T follicular helper cell (primary cell): Measurements from ENCODE around the gene THEM4.

Experiments
- DNase-seq: peaks from one replicate; pipeline ENCODE4 v3.0.0-alpha.2; 2020; ENCODE audit warnings: low read depth
- total RNA-seq, 2 experiments: gene quantifications; one replicate each; lab custom pipeline; 2026; lab: John Stamatoyannopoulos, UW

Gene THEM4
- total RNA-seq: 49.9 to 145 reads per million in 2 experiments

DNA sequence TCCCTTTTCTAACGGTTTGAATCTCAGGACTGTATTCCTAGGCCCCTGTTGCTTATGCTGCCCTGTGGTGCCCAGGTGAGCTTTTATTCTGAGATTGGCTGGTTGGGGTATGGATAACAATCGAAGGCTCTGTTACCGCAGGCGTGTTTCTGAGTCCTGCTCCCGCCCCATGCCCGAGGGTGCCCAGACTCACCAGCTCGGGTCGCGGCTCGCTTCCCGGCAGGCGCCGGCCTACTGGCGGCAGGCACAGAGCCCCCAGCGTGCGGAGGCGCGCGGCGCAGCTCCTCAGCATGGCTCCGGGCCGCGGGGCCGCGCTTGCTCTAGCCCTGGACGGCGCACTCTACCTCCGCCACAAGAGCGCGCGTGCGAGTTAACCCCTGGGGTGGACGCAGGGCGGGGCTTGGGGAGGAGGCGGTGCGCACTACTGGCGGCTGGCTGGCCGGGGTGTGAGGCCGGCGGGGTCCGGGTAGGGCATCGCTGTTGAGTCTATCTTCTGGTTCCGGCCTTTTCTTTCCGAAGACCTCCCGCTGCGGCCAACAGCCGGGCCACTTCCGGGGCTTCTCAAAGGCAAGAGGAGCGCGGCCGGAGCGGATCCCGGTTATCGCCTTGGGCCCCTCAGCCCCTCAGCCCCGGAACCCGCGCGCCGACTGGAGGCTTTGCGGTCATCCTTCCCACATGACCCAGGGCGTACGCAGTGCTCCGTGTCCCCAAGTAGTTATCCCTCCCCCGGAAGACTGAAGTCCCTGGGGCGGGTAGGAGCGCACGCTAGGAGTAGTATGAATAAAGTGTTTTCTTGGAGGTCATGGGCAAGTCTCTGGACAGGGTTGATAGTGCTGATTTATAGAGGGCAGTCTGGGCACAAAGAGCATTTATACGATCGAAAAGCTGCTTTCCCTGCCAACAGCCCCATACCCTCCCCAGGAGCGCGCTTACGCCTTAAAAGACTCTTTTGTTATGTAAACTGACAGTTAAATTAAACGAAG is at the start of gene THEM4:
TSS of gene THEM4 (minus strand) at position 345 of the 983 bp plus-strand sequence. CDS start at position 292, 53 bp downstream.
- peak; percentile 75 for DNase-seq

DNA sequence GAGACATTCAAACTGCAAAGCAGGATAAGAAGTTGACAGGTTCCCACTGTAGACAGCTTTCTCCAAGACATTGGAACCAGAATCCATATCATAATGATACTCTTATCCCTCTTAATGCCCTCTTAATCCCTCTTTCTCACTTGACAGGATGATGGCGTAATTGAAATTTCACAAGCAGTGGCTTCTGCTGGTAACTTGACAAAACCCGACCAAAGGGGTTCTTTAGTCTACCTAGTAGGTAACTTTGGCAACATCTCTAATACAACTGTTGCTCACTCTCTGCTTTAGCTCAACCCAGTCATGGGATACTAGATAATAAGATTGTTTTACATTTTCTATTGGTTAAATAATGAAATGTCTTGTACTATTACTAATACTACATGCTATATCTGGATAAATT is 49.6 kb upstream of the THEM4 start:
- no peak for DNase-seq

DNA sequence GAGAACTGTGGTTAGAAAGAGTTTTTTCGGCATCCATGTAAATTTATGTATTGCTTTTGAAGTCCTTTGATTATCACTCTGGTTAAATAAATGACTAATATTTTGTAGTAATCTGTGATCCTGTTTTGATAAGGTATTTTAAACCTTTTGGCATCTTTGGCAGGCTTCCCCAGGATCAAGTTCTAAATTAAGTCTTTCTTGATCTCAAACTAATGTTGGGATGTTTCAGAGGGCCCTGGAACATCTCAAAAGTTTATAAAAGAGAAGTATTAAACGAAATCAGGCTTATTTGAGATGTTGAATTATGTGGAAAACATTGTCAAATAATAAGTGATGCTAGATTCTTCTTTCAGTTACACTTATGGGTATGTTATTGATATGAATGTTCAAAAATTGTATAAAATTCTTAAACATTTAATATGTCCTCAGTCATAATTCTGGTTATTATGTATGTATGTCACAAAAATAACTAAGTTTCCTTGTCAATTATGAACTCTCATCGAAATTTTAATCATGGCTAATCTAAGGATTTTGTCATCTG is 47.7 kb upstream of the THEM4 start:
- no peak for DNase-seq

DNA sequence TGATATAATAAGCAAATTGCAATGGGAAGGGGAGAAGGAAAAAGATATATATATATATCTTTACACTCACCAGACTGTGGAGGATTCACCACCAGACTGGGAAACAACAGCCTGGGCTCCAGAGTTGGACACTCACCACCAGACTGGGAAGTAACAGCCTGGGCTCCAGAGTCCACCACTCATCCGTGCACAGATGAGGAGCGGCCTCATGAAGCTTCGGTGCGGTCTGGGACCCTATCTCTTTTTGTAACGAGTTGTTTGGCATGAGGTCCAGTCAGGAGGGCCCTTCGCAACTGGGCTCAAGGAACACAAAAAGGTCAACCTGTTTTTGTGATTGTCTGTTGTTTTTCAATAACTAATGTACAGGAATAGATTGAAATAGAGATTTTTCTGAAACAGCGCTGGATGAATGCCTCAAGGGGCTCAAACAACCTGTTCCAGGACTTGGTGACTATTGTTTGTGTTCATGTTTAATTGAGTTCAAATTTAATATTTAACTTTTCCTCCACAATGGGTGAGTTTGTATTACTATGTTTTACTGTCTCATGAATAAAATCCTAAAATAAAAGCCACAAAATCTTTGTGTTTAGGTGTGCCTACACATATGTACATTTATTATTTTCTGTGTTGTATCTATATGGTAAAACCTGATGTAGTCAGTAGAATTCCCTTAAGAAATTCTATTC is 44.2 kb upstream of the THEM4 start:
- no peak for DNase-seq

DNA sequence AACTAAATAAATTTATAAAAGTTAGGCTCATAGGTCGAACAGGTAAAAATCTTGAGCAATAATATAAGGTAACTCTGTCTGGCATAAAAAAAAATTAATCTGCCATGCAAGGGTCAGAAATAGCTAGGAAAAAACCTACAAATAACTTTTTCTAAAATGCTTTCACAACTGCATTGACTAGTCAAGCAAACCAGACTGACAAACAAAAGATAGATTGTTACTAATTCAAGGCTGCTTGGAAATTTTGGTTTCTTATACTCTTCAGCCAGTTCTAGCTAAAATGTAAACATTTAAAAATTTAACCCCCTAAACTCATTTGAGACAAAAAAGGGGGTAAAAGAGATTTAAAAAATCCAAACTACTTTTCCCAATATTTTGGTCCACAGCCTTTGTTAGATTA is 43.5 kb upstream of the THEM4 start:
- DNase-seq: no peak

DNA sequence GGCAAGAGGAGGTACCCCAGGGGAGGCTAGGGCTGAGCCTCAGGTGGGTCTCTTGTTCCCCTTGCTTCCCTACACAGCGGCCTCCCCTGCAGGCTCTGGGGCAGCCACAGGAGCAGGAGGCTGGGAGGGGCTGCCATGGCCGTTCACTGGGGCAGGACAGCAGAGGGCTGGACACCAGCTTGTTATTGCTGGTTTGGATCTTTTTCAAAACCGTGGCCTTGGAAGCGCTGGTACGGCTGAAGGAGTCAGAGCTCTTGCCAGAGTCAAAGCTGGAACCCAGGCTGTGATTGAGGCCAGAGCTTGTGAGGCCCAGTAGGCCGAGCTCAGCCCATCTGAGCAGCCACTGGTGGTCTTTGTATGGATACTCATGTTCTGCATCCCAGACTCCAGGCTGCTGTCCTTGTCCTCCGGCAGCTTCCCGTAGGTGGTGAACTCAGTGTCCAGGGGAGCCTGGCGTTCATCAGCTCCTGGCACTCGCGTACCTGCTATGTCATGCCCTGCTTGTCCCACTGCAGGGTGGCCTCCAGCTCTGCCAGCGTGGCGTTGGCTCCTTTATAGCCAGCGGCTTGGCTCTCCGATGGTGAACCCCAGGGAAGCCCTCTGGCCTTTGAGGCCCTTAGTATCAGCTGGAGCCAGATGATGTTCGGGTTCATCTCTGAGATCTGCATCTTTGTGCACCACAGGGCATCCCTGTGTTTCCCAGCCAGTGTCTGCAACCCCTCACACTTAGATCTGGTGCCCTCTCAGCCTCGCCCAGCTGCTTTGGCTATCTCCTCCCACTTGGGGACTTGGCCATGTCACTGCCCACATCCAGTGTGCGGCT is 40.3 kb upstream of the THEM4 start:
- DNase-seq: no peak

DNA sequence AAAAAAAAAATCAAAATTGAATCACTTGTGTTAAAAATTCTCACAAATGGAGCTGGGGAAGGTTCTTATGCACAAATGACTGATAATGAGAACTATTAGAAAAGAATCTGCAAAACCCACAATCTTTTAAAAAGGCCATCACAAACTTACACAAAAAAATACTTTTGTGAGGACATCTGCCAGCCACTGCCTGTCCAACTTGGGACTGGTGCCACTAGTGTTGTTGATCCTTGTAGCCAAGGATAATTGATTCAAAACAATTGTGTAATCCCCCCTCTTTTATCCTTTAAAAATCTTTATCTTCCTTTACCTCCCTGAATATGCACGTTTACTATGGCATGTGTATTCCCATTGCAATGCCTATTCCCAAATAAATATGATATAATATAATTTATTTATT is 39.2 kb upstream of the THEM4 start:
- no peak for DNase-seq

DNA sequence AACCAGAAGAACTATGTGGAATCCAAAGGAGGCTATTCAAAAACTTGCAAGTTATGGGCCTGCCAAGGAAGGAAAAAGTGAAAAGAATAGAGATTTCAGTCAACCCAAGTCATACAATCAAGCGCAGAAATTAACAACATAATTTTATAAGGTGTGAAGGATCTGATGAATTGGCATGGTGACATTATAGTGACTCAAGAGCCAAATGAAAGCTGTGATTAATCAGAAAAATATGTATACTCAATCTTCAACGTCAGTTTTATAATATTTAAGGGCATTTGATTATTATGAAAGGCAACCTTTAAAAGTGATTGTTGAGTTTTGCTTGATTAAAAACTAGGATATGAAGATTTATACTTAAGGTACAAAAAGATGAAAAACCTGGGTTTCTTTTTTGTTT is 37.8 kb upstream of the THEM4 start:
- no peak for DNase-seq

DNA sequence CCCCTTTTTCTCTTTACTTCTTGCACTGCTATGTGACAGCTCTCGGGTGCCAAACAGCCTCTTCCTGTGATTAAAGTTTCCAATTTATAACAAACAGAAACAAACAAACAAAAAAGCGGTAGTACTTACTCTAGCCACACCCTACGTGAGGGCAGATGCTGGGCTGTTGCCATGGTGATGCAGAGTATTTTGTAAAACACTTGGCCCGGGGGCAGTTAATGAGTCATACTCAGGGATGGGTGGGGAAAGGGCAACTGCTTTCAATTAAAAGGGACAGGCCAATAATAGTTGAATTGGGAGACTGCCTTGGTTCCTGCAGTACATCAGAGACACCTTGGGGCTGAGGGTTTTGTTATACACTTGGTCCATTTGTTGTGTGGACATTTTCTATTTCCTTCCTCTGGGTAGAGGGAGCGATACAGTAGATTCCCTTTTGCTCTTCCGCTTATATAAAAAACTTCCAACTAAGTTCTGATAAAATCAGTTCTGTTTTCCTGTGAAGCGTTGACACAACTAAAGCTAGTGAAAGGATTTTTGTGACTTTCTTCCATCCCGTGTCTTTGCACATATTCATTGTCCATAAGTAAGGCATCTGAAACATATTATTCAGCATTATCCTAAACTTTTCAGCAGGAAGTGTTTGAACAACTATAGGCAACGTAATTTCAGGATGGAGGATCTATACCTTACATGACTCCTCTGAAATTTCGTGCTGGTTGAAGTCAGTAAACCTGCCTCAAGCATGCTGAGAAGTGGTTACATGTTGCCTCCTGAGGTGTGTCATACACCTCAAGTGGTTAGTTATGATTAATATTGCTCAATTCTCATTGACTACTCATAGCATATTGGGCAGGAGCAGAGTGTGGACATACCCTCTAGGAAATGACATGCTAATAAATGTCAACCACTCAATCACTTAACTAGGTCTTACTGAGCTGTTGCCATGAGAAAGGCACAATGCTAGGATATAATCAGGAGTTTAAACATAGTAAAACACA is 36.7 kb upstream of the THEM4 start:
- DNase-seq: peak; percentile 81

DNA sequence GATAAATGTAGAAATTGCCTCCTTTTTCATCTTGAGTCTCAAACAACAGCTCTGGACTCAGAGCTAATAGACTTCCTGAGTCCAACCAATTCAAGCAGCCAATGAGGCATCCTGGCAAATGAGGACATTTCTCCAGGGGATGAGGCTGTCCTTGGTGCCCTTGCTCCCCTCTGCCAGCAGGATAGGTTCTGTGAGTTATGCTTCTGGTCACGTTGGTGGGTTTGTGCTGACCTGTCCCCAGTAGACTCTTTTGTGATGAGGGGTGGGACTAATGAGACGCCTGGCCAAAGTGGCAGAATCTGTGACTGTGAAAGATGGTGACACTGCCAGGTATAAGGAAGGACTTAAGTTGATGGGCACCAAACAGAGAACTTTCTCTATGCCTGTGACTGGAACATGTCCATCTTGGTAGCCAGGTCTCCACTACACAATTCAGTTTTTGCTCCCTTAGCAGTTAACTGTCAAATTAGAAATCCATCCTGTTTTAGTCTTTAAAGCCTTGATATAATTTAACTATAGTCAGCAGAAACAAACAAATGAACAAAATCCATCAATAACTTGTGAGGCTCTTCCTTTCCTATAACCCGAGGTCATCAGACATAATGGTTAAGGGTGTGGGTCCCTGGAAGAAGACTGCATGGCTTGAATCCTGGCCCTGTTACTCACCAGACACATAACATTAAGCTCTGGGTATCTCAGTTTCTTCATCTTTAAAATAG is 35.7 kb upstream of the THEM4 start:
- no peak for DNase-seq

DNA sequence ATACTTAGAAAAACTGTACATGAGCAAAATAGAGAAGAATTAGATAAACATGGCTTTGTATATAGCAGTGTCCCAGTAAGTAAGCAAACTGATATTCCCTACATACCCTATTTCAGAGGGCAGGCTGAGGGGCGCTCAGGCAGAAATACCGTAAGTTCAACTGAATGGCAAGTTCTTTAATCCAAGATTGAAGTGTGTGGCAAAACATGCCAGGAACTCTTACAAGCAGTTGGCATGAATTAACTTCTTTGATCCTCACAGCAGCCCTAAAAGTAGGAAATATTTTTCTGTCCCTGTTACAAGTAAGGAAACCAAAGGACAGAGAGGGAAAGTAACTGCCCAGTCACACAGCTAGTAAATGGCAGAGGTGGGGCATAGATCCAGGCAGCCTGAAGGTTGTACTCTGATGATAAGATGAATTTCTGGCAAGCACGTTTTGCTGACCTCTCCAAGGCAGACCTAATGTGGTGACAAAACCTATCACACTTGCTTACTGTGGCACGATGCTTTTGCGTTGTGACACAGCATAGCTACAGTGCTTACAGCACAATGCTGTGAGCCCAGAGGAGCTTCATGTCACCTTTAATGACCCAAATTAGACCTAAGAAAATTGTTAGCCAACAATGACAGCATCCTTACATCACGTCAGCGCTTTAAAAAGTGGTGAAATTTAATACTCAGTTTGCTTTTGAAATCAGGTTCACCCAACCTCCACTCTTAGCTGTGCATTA is 35.0 kb upstream of the THEM4 start:
- no peak for DNase-seq

DNA sequence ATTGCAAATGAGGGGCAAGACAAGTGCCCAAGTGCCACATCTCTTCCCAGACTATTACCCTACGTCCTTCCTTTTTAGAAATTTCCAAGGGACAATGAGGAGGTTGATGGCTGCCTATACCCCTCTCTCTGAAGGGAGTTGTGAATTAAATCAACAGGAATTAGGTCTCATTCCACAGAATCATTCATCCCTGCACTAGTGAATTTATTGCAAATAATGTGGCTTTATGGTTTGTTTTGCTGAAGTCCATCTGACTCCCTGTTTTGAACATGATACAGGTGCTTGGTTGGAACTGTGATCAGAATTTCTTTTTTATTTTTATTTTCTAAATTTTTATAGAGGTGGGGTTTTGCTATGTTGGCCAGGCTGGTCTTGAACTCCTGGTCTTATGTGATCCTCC is 34.3 kb upstream of the THEM4 start:
- no peak for DNase-seq

DNA sequence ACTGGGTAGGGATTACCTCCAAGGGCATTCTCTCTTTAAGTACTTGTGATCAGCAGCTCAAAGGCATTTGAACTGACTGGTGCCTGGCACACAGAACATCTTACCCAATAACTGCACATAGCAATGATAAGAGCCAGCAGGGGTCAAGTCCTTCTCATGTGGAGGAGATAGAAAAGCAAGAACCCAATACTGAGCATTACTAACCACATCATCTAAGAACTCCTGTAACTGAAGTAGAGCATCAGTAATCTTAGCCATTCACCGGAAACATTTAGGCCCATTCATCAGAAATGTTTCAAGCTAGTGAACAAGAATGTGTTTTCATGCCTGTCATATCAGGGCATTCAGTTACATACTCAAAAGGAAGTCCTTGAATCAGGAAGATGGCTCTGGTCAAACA is 33.6 kb upstream of the THEM4 start:
- DNase-seq: no peak

DNA sequence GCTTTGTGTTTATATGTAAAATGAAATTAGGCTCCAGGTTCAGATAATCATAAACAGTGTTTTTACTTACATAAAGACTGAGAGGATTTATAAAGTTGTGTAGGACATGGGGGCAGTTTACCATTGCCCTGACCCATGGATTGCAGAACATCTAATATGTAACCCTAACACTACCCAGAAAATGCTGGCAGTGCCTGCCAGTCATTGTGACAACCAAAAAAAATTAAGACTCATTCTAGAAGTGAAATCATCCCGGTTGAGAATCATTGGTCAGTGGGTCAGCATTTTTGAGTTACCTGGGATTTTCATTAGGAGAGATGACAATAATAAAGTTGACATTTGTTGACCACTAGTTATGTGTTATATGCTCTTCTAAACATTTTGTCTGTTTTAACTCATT is 31.2 kb upstream of the THEM4 start:
- DNase-seq: no peak

DNA sequence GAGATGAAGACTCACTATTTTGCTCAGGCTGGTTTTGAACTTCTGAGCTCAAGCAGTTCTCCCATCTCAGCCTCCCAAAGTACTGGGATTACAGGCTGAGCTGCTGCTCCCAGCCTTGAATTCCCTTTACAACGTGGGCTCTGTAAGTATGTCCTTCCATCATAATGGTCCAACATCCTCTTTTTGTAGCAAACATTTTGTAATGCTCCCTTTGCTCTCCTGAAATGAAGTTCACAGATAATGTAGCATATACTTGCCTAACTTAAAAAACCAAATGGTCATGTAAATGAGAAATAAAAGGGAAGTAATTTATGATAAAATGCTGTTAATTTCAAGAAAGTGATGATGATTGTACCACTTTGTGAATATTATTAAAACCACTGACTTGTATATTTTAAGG is 30.5 kb upstream of the THEM4 start:
- DNase-seq: no peak

DNA sequence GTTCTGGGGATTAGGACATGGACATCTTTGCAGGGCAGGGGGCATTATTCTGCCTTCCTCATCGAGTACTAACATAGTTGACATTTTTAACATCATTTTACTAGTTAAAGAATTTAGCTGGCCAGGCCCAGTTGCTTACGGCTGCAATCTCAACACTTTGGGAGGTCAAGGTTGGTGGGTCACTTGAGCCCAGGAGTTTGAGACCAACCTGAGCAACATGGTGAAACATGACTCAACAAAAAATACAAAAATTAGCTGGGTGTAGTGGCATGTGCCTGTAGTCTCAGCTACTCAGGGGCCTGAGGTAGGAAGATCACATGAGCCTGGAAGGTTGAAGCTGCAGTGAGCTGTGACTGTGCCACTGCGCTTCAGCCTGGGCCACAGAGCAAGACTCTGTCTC is 29.8 kb upstream of the THEM4 start:
- DNase-seq: no peak

DNA sequence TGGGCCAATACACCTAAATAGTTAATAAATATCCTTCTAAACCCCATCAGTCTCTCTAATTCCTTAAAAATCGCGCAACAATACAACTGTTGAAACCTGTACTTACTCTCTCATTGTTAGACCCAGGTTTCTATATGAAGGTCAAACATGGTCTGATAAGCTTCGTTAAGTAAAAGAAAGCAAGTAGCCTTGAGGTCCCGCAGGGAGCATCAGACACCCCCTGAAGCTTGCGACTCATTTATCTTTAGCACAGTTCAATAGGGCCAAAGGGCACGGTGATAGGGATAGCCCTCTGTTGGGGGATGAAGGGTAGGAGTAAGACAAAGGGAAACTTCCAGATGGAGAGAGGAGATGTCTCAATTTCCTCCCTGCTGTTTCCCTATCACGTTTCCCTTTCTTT is 27.3 kb upstream of the THEM4 start:
- no peak for DNase-seq

DNA sequence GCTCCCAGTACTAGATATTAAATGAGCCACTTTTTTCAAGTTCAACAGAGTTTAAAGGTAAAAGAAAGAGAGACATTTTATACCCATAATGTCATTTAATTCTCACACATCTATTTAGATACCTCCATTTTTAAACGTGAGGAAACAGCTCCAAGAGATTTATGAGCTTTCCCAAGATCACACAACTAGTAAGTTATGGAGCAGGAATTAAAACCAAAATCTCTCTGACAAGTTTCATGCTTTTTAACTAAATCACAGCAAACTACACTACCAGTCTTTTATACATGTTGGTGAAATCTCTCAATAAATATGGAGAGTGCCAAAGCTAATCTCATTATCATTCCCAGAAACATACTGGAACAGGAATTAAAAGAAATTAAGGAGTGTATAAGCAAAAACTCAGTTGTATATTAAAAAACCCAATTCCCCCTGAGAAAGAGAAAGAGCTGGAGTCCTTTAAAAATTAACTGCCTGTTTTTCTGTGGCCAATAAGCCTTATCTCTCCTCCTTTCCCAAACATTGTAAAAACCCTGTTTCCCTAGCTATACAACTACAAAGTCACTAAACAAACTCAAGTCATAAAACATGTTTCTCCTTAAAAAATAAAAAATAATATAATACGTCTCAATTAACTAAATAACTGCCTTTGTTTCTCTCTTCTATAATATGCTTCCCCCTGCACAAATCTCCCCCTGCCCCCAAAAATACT is 26.7 kb upstream of the THEM4 start:
- DNase-seq: no peak

DNA sequence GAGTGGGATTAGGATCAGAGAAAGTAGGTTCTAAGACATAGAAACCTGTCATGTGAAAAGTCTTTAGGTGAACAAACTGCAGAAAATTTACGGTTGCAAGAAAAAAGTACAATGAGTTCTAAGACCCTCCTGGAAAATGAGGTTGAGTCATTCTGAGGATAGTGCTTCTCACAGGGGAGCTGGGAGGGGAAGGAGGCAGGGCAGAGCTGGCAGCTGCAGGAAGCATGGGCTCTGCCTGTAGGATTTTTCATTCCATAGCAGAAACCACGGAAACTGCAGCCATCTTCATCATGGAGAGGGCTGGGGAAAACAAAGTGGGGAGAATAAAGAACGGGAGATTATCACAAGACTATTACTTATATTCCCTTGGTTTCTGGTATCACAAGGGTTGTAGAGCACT is 25.8 kb upstream of the THEM4 start:
- no peak for DNase-seq
